DOHH2 (cell line): ENCODE measurements around the gene CCDC68.

Experiments used
- H3F3A ChIP-seq: fragments of 200-600 bp; sonication (generic), shearing (Covaris generic); 2 replicates; pipeline ENCODE4 v1.6.0; 2016; ENCODE audit warnings: antibody characterized with exemption, mild to moderate bottlenecking; ENCODE audit not compliant: control insufficient read depth, insufficient read depth
- H3K27ac ChIP-seq: fragments of 200-600 bp; sonication (generic); 2 replicates; pipeline ENCODE4 v1.5.1; 2014; ENCODE audit warnings: low read depth, mild to moderate bottlenecking, low read length, moderate library complexity
- H3K27me3 ChIP-seq: fragments of 200-600 bp; sonication (generic); 2 replicates; pipeline ENCODE4 v1.6.1; 2014; ENCODE audit warnings: mild to moderate bottlenecking, low read length, mixed read lengths; ENCODE audit not compliant: control insufficient read depth
- H3K36me3 ChIP-seq: fragments of 200-600 bp; sonication (generic); 2 replicates; pipeline ENCODE4 v1.6.1; 2014; ENCODE audit warnings: mild to moderate bottlenecking, low read length, moderate library complexity, mixed read lengths; ENCODE audit not compliant: control insufficient read depth
- H3K4me1 ChIP-seq: fragments of 200-600 bp; sonication (generic); 2 replicates; pipeline ENCODE4 v1.6.1; 2014; ENCODE audit warnings: mild to moderate bottlenecking, low read length, mixed read lengths; ENCODE audit not compliant: control insufficient read depth
- H3K4me2 ChIP-seq: fragments of 200-600 bp; sonication (generic); 2 replicates; pipeline ENCODE4 v1.6.0; 2014; ENCODE audit warnings: mild to moderate bottlenecking, low read length, moderate library complexity
- H3K4me3 ChIP-seq: fragments of 200-600 bp; sonication (generic); 2 replicates; pipeline ENCODE4 v1.5.1; 2014; ENCODE audit warnings: mild to moderate bottlenecking, low read length, mixed read lengths
- H3K79me2 ChIP-seq: fragments of 200-600 bp; sonication (generic); 2 replicates; pipeline ENCODE4 v1.6.1; 2014; ENCODE audit warnings: mild to moderate bottlenecking, low read length, mixed read lengths; ENCODE audit not compliant: control insufficient read depth
- H3K9me2 ChIP-seq: fragments of 200-600 bp; sonication (generic); replicated peaks from 2 replicates; pipeline ENCODE4 v1.6.1; 2014; ENCODE audit warnings: mild to moderate bottlenecking, low read length, mixed read lengths; ENCODE audit not compliant: control insufficient read depth
- H3K9me3 ChIP-seq: fragments of 200-600 bp; sonication (generic); 2 replicates; pipeline ENCODE4 v1.6.1; 2014; ENCODE audit warnings: antibody characterized with exemption, low read length, mixed read lengths; ENCODE audit not compliant: control insufficient read depth, insufficient read depth
- H4K20me1 ChIP-seq: fragments of 200-600 bp; sonication (generic); 2 replicates; pipeline ENCODE4 v1.6.0; 2014; ENCODE audit warnings: low read depth, mild to moderate bottlenecking, antibody characterized with exemption, low read length, moderate library complexity; ENCODE audit not compliant: control insufficient read depth, insufficient read depth
- EZH2phosphoT487 ChIP-seq: fragments of 200-600 bp; sonication (generic); IDR thresholded peaks from 2 replicates; pipeline ENCODE4 v1.6.1; 2017; ENCODE audit warnings: borderline replicate concordance, mild to moderate bottlenecking, antibody characterized with exemption, low read length, moderate library complexity, mixed read lengths
- TF ChIP-seq, protein P1 (sequence below): fragments of 200-600 bp; sonication (generic); IDR thresholded peaks from one replicate; pipeline ENCODE4 v1.5.1; 2014; ENCODE audit warnings: antibody characterized with exemption, mild to moderate bottlenecking, low read depth, low read length; ENCODE audit not compliant: poor library complexity, severe bottlenecking

Gene CCDC68

DNA sequence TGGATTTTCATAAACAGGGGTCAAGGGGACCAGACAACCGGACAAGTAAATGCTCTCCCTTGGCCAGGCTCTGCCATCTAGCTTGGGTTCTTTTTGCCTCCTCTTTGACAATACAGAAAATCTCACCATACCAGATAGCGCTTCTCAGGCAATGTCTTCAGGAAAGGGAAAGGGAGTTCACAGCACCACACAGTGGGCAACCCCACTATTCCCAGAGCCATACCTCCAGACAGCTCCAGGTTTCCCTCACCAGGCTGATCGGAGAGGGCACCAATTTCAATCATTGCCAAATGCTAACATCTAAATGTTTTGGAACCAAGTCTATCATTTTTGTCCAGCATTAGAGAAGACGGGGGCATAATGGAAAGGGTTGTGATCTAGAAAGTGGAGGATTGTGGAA is 28.1 kb downstream of the CCDC68 start:
- Histone ChIP-seq H3K9me2 (no peaks in the 10 kb centered on the region), H3K4me2 (no peak overlapping the region), H3K4me3 (no peak overlapping the region), H3K27ac (no peak overlapping the region), H3K36me3 (no peaks in the 10 kb centered on the region), H3K9me3 (no peaks in the 10 kb centered on the region), H3K79me2 (no peaks in the 10 kb centered on the region), H3K27me3 (peaks cover 2% of the 10 kb centered on the region; the same call in 1 of the 2 replicates), H3F3A (no peaks in the 10 kb centered on the region), H3K4me1 (no peaks in the 10 kb centered on the region), H4K20me1 (no peaks in the 10 kb centered on the region)
- TF ChIP-seq, protein P1, sequence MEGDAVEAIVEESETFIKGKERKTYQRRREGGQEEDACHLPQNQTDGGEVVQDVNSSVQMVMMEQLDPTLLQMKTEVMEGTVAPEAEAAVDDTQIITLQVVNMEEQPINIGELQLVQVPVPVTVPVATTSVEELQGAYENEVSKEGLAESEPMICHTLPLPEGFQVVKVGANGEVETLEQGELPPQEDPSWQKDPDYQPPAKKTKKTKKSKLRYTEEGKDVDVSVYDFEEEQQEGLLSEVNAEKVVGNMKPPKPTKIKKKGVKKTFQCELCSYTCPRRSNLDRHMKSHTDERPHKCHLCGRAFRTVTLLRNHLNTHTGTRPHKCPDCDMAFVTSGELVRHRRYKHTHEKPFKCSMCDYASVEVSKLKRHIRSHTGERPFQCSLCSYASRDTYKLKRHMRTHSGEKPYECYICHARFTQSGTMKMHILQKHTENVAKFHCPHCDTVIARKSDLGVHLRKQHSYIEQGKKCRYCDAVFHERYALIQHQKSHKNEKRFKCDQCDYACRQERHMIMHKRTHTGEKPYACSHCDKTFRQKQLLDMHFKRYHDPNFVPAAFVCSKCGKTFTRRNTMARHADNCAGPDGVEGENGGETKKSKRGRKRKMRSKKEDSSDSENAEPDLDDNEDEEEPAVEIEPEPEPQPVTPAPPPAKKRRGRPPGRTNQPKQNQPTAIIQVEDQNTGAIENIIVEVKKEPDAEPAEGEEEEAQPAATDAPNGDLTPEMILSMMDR = no peak
- TF ChIP-seq EZH2phosphoT487 = no peak

DNA sequence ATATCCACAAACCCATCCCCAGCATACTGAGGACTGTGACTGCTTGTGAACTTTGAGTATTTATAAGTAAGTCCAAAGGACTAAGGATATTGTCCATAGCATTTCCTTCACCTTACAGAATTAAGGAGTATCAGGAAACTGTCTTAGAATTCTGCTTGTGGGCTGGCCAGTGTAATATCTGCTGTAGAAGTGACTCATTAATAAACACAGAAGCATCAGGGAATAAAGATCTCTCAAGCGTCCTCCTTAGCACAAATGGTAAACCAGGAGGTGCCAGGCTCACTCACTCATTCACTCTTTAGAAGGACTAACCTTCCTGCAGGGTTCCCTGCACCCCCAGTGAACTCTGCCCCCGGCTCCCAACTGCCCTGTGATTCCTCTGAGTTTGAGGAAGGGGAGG is 31.0 kb downstream of the CCDC68 start:
- H3K4me1 ChIP-seq = no peaks in the 10 kb centered on the region
- no peaks in the 10 kb centered on the region for H3K79me2 ChIP-seq
- no peaks in the 10 kb centered on the region for H3K9me2 ChIP-seq
- H3K36me3 ChIP-seq = no peaks in the 10 kb centered on the region
- H3K4me3 ChIP-seq = no peak overlapping the region
- no peak overlapping the region for H3K4me2 ChIP-seq
- H3F3A ChIP-seq = no peaks in the 10 kb centered on the region
- H4K20me1 ChIP-seq = no peaks in the 10 kb centered on the region
- no peaks in the 10 kb centered on the region for H3K9me3 ChIP-seq
- TF ChIP-seq, protein P1 = no peak
- no peak for TF ChIP-seq EZH2phosphoT487
- H3K27ac ChIP-seq = no peak overlapping the region
- no peaks in the 10 kb centered on the region for H3K27me3 ChIP-seq

GRCh38 chr18:54926593-54927325 is 32.5 kb downstream of the CCDC68 start:
- TF ChIP-seq EZH2phosphoT487 = no peak
- TF ChIP-seq, protein P1 = no peak

More at GRCh38 chr18:54926593-54927325, 32.5 kb downstream of the CCDC68 start:
- Histone ChIP-seq H3K4me2 (no peak overlapping the region), H3K79me2 (no peaks in the 10 kb centered on the region), H3K36me3 (no peaks in the 10 kb centered on the region), H3F3A (no peaks in the 10 kb centered on the region), H3K27ac (no peak overlapping the region), H3K4me3 (no peak overlapping the region), H3K4me1 (no peaks in the 10 kb centered on the region), H4K20me1 (no peaks in the 10 kb centered on the region), H3K9me2 (no peaks in the 10 kb centered on the region), H3K27me3 (no peaks in the 10 kb centered on the region), H3K9me3 (no peaks in the 10 kb centered on the region)
